Tibial nerve (tissue), 4 donors: ENCODE results near the gene SLC7A1.

ENCODE experiments used
- CTCF ChIP-seq, 5 experiments: fragments of 200-600 bp in 3 of 5; fragments of 450-650 bp in 2 of 5; sonication (generic) in 3 of 5; IDR thresholded peaks; one replicate each; pipeline ENCODE4 v1.5.1; 2016 to 2019; ENCODE audit warnings: antibody characterized with exemption in 5 of 5, mild to moderate bottlenecking in 3 of 5, moderate library complexity in 2 of 5
- EP300 ChIP-seq, 2 donors: sonication (generic); formaldehyde crosslinking; IDR thresholded peaks; one replicate each; pipeline ENCODE4 v1.6.1; 2017; ENCODE audit warnings: antibody characterized with exemption in 2 of 2, mild to moderate bottlenecking in 1 of 2

- TF ChIP-seq CTCF (IDR thresholded peaks at IDR 0.05) (no peak), EP300 (IDR thresholded peaks at IDR 0.05) (no peak)
Measured at GRCh38 chr13:29508876-29509252, 86.6 kb downstream of the SLC7A1 start.
